Keratinocyte (primary cell): ENCODE measurements around the gene EPAS1. TPM values are rescaled to one million over a fixed set of nuclear protein-coding genes. Genes with fewer than 3 reads are reported as not detected.

Source experiments
- DNase-seq: peaks from one replicate; pipeline ENCODE4 v3.0.0-alpha.2; 2011; ENCODE audit warnings: low read depth, missing footprints, low spot score
- FAIRE-seq: peaks from 2 replicates; lab custom pipeline; 2011; peaks lifted over from hg19 to GRCh38; lab: Jason Lieb, UNC
- H2AFZ ChIP-seq: 2 replicates; pipeline ENCODE4 v1.6.0; 2012; ENCODE audit warnings: low read length, control low read depth, inconsistent platforms; ENCODE audit not compliant: control insufficient read depth
- H3K27ac ChIP-seq: 2 replicates; pipeline ENCODE4 v1.5.1; 2011; ENCODE audit warnings: low read length; ENCODE audit not compliant: control insufficient read depth, insufficient read depth
- H3K27me3 ChIP-seq: 3 replicates; pipeline ENCODE4 v1.6.0; 2011; ENCODE audit warnings: low read length; ENCODE audit not compliant: control insufficient read depth, insufficient read depth; ENCODE audit errors: extremely low read depth
- H3K36me3 ChIP-seq, 2 experiments: 2 replicates in 1 of 2; 3 replicates in 1 of 2; pipeline ENCODE4 v1.5.1; 2011; ENCODE audit warnings: low read length in 2 of 2, mild to moderate bottlenecking in 1 of 2; ENCODE audit not compliant: control insufficient read depth in 2 of 2, insufficient read depth in 2 of 2; ENCODE audit errors: extremely low read depth in 1 of 2
- H3K4me1 ChIP-seq: 3 replicates; pipeline ENCODE4 v1.5.1; 2011; ENCODE audit warnings: low read length; ENCODE audit not compliant: control insufficient read depth, insufficient read depth; ENCODE audit errors: extremely low read depth
- H3K4me2 ChIP-seq: 3 replicates; pipeline ENCODE4 v1.6.0; 2011; ENCODE audit warnings: low read depth, low read length; ENCODE audit not compliant: control insufficient read depth, insufficient read depth; ENCODE audit errors: extremely low read depth
- H3K4me3 ChIP-seq, 3 experiments: fragments of 200-600 bp in 1 of 3; sonication (generic) in 1 of 3; 2 replicates in 2 of 3; 3 replicates in 1 of 3; pipeline ENCODE4 v1.5.1; 2011 to 2016; ENCODE audit warnings: low read length in 3 of 3, mild to moderate bottlenecking in 3 of 3, control low read depth in 2 of 3, inconsistent platforms in 1 of 3, low read depth in 1 of 3, mixed read lengths in 1 of 3, mixed run types in 1 of 3, moderate library complexity in 1 of 3; ENCODE audit not compliant: control insufficient read depth in 2 of 3, insufficient read depth in 2 of 3; ENCODE audit errors: extremely low read depth in 1 of 3
- H3K79me2 ChIP-seq: 2 replicates; pipeline ENCODE4 v1.6.0; 2012; ENCODE audit warnings: low read length; ENCODE audit not compliant: control insufficient read depth, insufficient read depth
- H3K9ac ChIP-seq: 3 replicates; pipeline ENCODE4 v1.6.0; 2011; ENCODE audit warnings: low read length; ENCODE audit not compliant: control insufficient read depth, insufficient read depth; ENCODE audit errors: extremely low read depth
- H3K9me1 ChIP-seq: 3 replicates; pipeline ENCODE4 v1.6.0; 2011; ENCODE audit warnings: low read length; ENCODE audit not compliant: control insufficient read depth, insufficient read depth; ENCODE audit errors: extremely low read depth
- H3K9me3 ChIP-seq: 2 replicates; pipeline ENCODE4 v1.5.1; 2012; ENCODE audit warnings: low read depth, low read length; ENCODE audit not compliant: control insufficient read depth
- H4K20me1 ChIP-seq: 3 replicates; pipeline ENCODE4 v1.6.0; 2011; ENCODE audit warnings: low read length; ENCODE audit not compliant: control insufficient read depth, insufficient read depth; ENCODE audit errors: extremely low read depth
- CTCF ChIP-seq, 3 experiments: IDR thresholded peaks in 1 of 3; conservative IDR thresholded peaks in 1 of 3; optimal IDR thresholded peaks in 1 of 3; 2 replicates in 2 of 3; 3 replicates in 1 of 3; pipeline versions ENCODE3 to v1.5.1; 2011; ENCODE audit warnings: low read length in 3 of 3, mild to moderate bottlenecking in 3 of 3, moderate library complexity in 2 of 3, control low read depth in 1 of 3, inconsistent platforms in 1 of 3; ENCODE audit not compliant: insufficient read depth in 2 of 3; ENCODE audit errors: extremely low read depth in 1 of 3
- EZH2 ChIP-seq: IDR thresholded peaks from one replicate; pipeline ENCODE4 v1.6.1; 2012; ENCODE audit warnings: inconsistent platforms, mild to moderate bottlenecking, low read length, moderate library complexity
- dilution Hi-C: fragments of 300-500 bp; cut with MboI; formaldehyde crosslinking; loops from one replicate; pipeline ENCODE4 v1.7.0; 2020; ENCODE audit warnings: low sequenced_read_pairs; ENCODE audit not compliant: extremely low pct_ligation_motif_present
- polyA plus RNA-seq, 5 experiments: library from polyadenylated mRNA; depleted of rRNA in 3 of 5; stranded (reverse) in 3 of 5; stranded (forward) in 1 of 5; unstranded in 1 of 5; fragments of >200 nt; gene quantifications; 1 replicate in 1 of 5; 2 replicates in 3 of 5; 3 replicates in 1 of 5; pipeline versions ENCODE4 v1.2.1 to v1.2.3, GENCODE V29; 2011 to 2012; ENCODE audit warnings: missing spikeins in 2 of 5, low read depth in 1 of 5, low replicate concordance in 1 of 5

The EPAS1 gene
- polyA plus RNA-seq, 1 donor (not counting 4 experiments of a cell fraction or from before 2014, with no cell fraction given), result 96.7 TPM

DNA sequence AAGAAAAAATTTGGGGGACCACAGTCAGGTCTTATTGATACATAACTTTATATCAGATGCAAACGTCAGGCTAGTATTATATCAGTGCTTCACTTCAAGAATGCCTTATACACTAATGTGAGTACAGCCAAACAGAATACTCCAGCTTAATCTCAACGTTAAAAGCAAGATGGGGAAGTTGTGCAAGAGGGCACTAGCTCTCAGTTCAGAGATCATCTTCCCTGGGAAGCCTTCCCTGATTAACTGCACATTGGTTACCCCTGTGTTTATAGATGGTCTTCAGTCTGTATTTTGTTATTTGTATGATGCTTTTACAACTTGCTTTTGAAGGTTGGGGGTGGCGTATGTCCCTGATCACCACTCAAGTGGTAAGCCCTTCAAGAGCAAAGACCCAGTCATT, 11.4 kb downstream of the EPAS1 start:
- Histone ChIP-seq H3K9ac (no peak overlapping the region), H3K9me1 (no peaks in the 10 kb centered on the region), H4K20me1 (no peaks in the 10 kb centered on the region), H3K4me2 (peak overlapping the region; percentile 35), H3K27me3 (no peaks in the 10 kb centered on the region), H3K79me2 (peaks cover 80% of the 10 kb centered on the region), H3K4me1 (peaks cover 65% of the 10 kb centered on the region), H3K27ac (peak overlapping the region; percentile 87), H2AFZ (no peak overlapping the region), H3K4me3 (no peak overlapping the region), H3K36me3 (peaks cover 6 to 12% of the 10 kb centered on the region in 2 experiments), H3K9me3 (no peaks in the 10 kb centered on the region)
- dilution Hi-C loops, result no loop called here
- no peak for TF ChIP-seq EZH2
- TF ChIP-seq CTCF (optimal IDR thresholded peaks at IDR 0.05 in 1 of 3, IDR thresholded peaks at IDR 0.05 in 1 of 3, conservative IDR thresholded peaks at IDR 0.05 in 1 of 3; ENCODE audit: extremely low read depth in 1 of 3, insufficient read depth in 2 of 3, low read length in 3 of 3), result no peak
- FAIRE-seq (no peak), DNase-seq (no peak)

GRCh38 chr2:46309052-46309953, 12.1 kb downstream of the EPAS1 start:
- peak overlapping the region; percentile 35 for H3K4me2 ChIP-seq
- peaks cover 70% of the 10 kb centered on the region for H3K4me1 ChIP-seq
- peak overlapping the region; percentile 4 for H3K9ac ChIP-seq

More at GRCh38 chr2:46309052-46309953, 12.1 kb downstream of the EPAS1 start:
- dilution Hi-C loops, result no loop called here
- H3K27me3 ChIP-seq, result no peaks in the 10 kb centered on the region
- H3K9me1 ChIP-seq, result no peaks in the 10 kb centered on the region
- TF ChIP-seq EZH2, result no peak
- no peak for TF ChIP-seq CTCF (optimal IDR thresholded peaks at IDR 0.05 in 1 of 3, IDR thresholded peaks at IDR 0.05 in 1 of 3, conservative IDR thresholded peaks at IDR 0.05 in 1 of 3; ENCODE audit: extremely low read depth in 1 of 3, insufficient read depth in 2 of 3, low read length in 3 of 3)
- H2AFZ ChIP-seq, result no peak overlapping the region
- peak; percentile 90 for FAIRE-seq
- H3K4me3 ChIP-seq, result no peak overlapping the region
- peak overlapping the region; percentile 87 for H3K27ac ChIP-seq
- H3K79me2 ChIP-seq, result peaks cover 80% of the 10 kb centered on the region
- no peaks in the 10 kb centered on the region for H4K20me1 ChIP-seq
- no peaks in the 10 kb centered on the region for H3K9me3 ChIP-seq
- peaks cover 6 to 12% of the 10 kb centered on the region in 2 experiments for H3K36me3 ChIP-seq
- DNase-seq, result peak; percentile 93
